HEK293 (cell line): Measurements from ENCODE around the gene CHD1.

Experiments
- KLF1 ChIP-seq: fragments of 450-650 bp; formaldehyde crosslinking; IDR thresholded peaks from 2 replicates; pipeline ENCODE4 v1.5.1; 2016; ENCODE audit warnings: missing biosample characterization, missing genetic modification characterization
- SP7 ChIP-seq: fragments of 450-650 bp; formaldehyde crosslinking; IDR thresholded peaks from 2 replicates; pipeline ENCODE4 v1.5.1; 2016; ENCODE audit warnings: missing biosample characterization, missing genetic modification characterization
- TSHZ1 ChIP-seq: fragments of 450-650 bp; formaldehyde crosslinking; IDR thresholded peaks from 2 replicates; pipeline ENCODE4 v1.5.1; 2016; ENCODE audit warnings: missing biosample characterization, missing genetic modification characterization, borderline replicate concordance
- YY1 ChIP-seq: fragments of 450-650 bp; formaldehyde crosslinking; IDR thresholded peaks from 2 replicates; pipeline ENCODE4 v1.5.1; 2018; ENCODE audit warnings: missing biosample characterization, missing genetic modification characterization
- ZBTB48 ChIP-seq: fragments of 450-650 bp; formaldehyde crosslinking; IDR thresholded peaks from 2 replicates; pipeline ENCODE4 v1.5.1; 2016; ENCODE audit warnings: missing biosample characterization, missing genetic modification characterization
- ZFP37 ChIP-seq: fragments of 450-650 bp; formaldehyde crosslinking; IDR thresholded peaks from 2 replicates; pipeline ENCODE4 v1.5.1; 2016; ENCODE audit warnings: missing biosample characterization, missing genetic modification characterization
- ZNF132 ChIP-seq: fragments of 450-650 bp; formaldehyde crosslinking; IDR thresholded peaks from 2 replicates; pipeline ENCODE4 v1.5.1; 2017; ENCODE audit warnings: missing biosample characterization, missing genetic modification characterization, borderline replicate concordance
- ZNF148 ChIP-seq: fragments of 450-650 bp; formaldehyde crosslinking; IDR thresholded peaks from 2 replicates; pipeline ENCODE4 v1.5.0; 2017; ENCODE audit warnings: missing biosample characterization, missing genetic modification characterization, borderline replicate concordance
- ZNF169 ChIP-seq: fragments of 450-650 bp; formaldehyde crosslinking; IDR thresholded peaks from 2 replicates; pipeline ENCODE4 v1.5.1; 2016; ENCODE audit warnings: missing biosample characterization, missing genetic modification characterization
- ZNF174 ChIP-seq: fragments of 450-650 bp; formaldehyde crosslinking; IDR thresholded peaks from 2 replicates; pipeline ENCODE4 v1.5.0; 2017; ENCODE audit warnings: missing biosample characterization, mild to moderate bottlenecking, missing genetic modification characterization
- ZNF473 ChIP-seq: fragments of 450-650 bp; formaldehyde crosslinking; IDR thresholded peaks from 2 replicates; pipeline ENCODE4 v1.5.1; 2017; ENCODE audit warnings: missing biosample characterization, missing genetic modification characterization
- ZNF48 ChIP-seq: fragments of 450-650 bp; formaldehyde crosslinking; IDR thresholded peaks from 2 replicates; pipeline ENCODE4 v1.5.1; 2016; ENCODE audit warnings: missing biosample characterization, missing genetic modification characterization
- ZNF571 ChIP-seq: fragments of 450-650 bp; formaldehyde crosslinking; IDR thresholded peaks from 2 replicates; pipeline ENCODE4 v1.5.0; 2017; ENCODE audit warnings: missing biosample characterization, missing genetic modification characterization
- ZNF600 ChIP-seq: fragments of 450-650 bp; formaldehyde crosslinking; IDR thresholded peaks from 2 replicates; pipeline ENCODE4 v1.5.1; 2016; ENCODE audit warnings: missing biosample characterization, missing genetic modification characterization
- ZNF621 ChIP-seq: fragments of 450-650 bp; formaldehyde crosslinking; IDR thresholded peaks from 2 replicates; pipeline ENCODE4 v1.5.1; 2017; ENCODE audit warnings: missing biosample characterization, missing genetic modification characterization
- ZNF629 ChIP-seq: fragments of 450-650 bp; formaldehyde crosslinking; IDR thresholded peaks from 2 replicates; pipeline ENCODE4 v1.5.1; 2017; ENCODE audit warnings: missing biosample characterization, missing genetic modification characterization
- ZNF792 ChIP-seq: fragments of 450-650 bp; formaldehyde crosslinking; IDR thresholded peaks from 2 replicates; pipeline ENCODE4 v1.5.1; 2016; ENCODE audit warnings: missing biosample characterization, missing genetic modification characterization
- ZSCAN18 ChIP-seq: fragments of 450-650 bp; formaldehyde crosslinking; IDR thresholded peaks from 2 replicates; pipeline ENCODE4 v1.5.1; 2016; ENCODE audit warnings: missing biosample characterization, missing genetic modification characterization
- TF ChIP-seq, protein P1 (sequence below): fragments of 450-650 bp; formaldehyde crosslinking; IDR thresholded peaks from 2 replicates; pipeline ENCODE4 v1.5.1; 2016; ENCODE audit warnings: missing biosample characterization, missing genetic modification characterization
- TF ChIP-seq, protein P2 (sequence below): fragments of 450-650 bp; formaldehyde crosslinking; IDR thresholded peaks from 2 replicates; pipeline ENCODE4 v1.5.1; 2016; ENCODE audit warnings: missing biosample characterization, missing genetic modification characterization
- TF ChIP-seq, protein P3 (sequence below): fragments of 450-650 bp; formaldehyde crosslinking; IDR thresholded peaks from 2 replicates; pipeline ENCODE4 v1.5.1; 2017; ENCODE audit warnings: missing biosample characterization, missing genetic modification characterization
- TF ChIP-seq, protein P4 (sequence below): fragments of 450-650 bp; formaldehyde crosslinking; IDR thresholded peaks from 2 replicates; pipeline ENCODE4 v1.5.1; 2016; ENCODE audit warnings: missing biosample characterization, missing genetic modification characterization, borderline replicate concordance

Gene CHD1

DNA sequence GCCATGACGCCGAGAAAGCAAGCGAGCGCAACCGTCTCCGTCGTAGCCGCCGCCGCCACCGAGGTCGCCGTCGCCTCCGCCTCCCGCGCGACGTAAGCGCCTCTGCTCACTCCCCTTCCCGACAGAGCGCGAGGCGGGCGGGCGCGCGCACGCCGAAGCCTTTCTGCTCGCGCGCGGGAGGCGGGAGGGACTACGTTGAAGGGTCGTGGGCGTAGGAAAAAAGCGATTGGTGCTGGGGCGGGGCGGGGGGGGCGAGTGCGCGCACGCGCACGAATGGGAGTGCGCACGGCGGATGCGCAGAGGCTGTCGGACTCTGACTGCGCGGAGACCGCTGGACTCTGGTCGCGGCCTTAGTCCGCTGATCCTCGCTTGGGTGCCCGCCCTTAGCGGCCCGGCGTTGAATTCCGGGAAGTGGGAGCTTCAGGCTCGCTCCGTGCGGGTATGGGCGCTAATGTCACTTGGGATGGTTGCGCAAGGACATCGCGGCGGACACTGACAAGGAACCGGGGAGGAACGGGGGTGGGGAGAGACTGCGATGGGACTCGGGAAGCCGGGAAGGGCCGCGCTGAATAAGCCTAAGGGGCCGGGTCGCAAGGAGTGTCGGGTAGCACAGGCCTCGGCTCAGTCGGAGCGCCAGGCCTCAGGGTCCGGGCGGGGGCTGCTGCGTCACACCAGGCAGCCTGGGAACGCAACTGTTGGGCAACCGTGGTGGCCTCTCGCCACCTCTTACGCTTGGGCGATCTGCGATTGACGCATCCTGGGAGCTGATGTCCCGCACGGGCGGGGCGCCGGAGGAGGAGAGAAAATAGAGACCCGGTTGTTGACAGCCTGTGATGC is at the start of gene CHD1 (continued):
- peak; percentile 88 for TF ChIP-seq ZNF600 (tag by site-specific recombination)
- TF ChIP-seq ZSCAN18 (tag by site-specific recombination), result no peak
- TF ChIP-seq, protein P1, sequence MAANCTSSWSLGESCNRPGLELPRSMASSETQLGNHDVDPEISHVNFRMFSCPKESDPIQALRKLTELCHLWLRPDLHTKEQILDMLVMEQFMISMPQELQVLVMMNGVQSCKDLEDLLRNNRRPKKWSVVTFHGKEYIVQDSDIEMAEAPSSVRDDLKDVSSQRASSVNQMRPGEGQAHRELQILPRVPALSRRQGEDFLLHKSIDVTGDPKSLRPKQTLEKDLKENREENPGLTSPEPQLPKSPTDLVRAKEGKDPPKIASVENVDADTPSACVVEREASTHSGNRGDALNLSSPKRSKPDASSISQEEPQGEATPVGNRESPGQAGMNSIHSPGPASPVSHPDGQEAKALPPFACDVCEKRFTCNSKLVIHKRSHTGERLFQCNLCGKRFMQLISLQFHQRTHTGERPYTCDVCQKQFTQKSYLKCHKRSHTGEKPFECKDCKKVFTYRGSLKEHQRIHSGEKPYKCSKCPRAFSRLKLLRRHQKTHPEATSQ, result peak; percentile 90; the same call in 1 of the 2 replicates
- peak; percentile 99 for TF ChIP-seq ZBTB48
- TF ChIP-seq ZNF473, result no peak
- TF ChIP-seq ZNF169 (tag by site-specific recombination), result no peak
- TF ChIP-seq, protein P2, sequence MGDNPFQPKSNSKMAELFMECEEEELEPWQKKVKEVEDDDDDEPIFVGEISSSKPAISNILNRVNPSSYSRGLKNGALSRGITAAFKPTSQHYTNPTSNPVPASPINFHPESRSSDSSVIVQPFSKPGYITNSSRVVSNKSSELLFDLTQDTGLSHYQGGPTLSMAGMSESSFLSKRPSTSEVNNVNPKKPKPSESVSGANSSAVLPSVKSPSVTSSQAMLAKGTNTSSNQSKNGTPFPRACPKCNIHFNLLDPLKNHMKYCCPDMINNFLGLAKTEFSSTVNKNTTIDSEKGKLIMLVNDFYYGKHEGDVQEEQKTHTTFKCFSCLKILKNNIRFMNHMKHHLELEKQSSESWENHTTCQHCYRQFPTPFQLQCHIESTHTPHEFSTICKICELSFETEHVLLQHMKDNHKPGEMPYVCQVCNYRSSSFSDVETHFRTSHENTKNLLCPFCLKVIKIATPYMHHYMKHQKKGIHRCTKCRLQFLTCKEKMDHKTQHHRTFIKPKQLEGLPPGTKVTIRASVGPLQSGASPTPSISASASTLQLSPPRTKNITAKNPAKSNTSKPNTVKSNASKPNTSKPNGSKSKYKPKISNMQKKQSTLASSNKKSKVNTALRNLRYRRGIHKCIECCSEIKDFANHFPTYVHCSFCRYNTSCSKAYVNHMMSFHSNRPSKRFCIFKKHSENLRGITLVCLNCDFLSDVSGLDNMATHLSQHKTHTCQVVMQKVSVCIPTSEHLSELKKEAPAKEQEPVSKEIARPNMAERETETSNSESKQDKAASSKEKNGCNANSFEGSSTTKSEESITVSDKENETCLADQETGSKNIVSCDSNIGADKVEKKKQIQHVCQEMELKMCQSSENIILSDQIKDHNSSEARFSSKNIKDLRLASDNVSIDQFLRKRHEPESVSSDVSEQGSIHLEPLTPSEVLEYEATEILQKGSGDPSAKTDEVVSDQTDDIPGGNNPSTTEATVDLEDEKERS (tag by site-specific recombination), result 0 out of 2 replicates have a peak, but pooled peaks have one; percentile 41
- no peak; the same call in 1 of the 2 replicates for TF ChIP-seq TSHZ1 (tag by site-specific recombination)
- no peak for TF ChIP-seq ZNF174 (tag by site-specific recombination)
- no peak; the same call in 1 of the 2 replicates for TF ChIP-seq KLF1 (tag by site-specific recombination)
- TF ChIP-seq ZNF629 (tag by site-specific recombination), result peak; percentile 95
- TF ChIP-seq ZNF148, result no peak
- no peak; the same call in 1 of the 2 replicates for TF ChIP-seq YY1 (tag by site-specific recombination)
- TF ChIP-seq ZNF792, result no peak
- TF ChIP-seq ZNF132 (tag by site-specific recombination), result no peak
- TF ChIP-seq ZNF48 (tag by site-specific recombination), result no peak
- peak; percentile 98 for TF ChIP-seq ZFP37 (tag by site-specific recombination)
- no peak for TF ChIP-seq ZNF571 (tag by site-specific recombination)
- TF ChIP-seq SP7 (tag by site-specific recombination), result peak; percentile 85
- TF ChIP-seq, protein P3, sequence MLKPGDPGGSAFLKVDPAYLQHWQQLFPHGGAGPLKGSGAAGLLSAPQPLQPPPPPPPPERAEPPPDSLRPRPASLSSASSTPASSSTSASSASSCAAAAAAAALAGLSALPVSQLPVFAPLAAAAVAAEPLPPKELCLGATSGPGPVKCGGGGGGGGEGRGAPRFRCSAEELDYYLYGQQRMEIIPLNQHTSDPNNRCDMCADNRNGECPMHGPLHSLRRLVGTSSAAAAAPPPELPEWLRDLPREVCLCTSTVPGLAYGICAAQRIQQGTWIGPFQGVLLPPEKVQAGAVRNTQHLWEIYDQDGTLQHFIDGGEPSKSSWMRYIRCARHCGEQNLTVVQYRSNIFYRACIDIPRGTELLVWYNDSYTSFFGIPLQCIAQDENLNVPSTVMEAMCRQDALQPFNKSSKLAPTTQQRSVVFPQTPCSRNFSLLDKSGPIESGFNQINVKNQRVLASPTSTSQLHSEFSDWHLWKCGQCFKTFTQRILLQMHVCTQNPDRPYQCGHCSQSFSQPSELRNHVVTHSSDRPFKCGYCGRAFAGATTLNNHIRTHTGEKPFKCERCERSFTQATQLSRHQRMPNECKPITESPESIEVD (tag by site-specific recombination), result no peak
- TF ChIP-seq ZNF621 (tag by site-specific recombination), result no peak
- TF ChIP-seq, protein P4, sequence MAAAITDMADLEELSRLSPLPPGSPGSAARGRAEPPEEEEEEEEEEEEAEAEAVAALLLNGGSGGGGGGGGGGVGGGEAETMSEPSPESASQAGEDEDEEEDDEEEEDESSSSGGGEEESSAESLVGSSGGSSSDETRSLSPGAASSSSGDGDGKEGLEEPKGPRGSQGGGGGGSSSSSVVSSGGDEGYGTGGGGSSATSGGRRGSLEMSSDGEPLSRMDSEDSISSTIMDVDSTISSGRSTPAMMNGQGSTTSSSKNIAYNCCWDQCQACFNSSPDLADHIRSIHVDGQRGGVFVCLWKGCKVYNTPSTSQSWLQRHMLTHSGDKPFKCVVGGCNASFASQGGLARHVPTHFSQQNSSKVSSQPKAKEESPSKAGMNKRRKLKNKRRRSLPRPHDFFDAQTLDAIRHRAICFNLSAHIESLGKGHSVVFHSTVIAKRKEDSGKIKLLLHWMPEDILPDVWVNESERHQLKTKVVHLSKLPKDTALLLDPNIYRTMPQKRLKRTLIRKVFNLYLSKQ (tag by site-specific recombination), result peak; percentile 21; the same call in 1 of the 2 replicates
